SU-DHL-6 (cell line): ENCODE measurements around the gene PCDHGA3.
A peak's percentile ranks its signal among the peaks of the same experiment; 100 is the strongest.
"Not testable (repeated sequence)": the region's sequence is repeated elsewhere in the genome, so short reads cannot be mapped to it uniquely, and the experiment has no call there.

Source experiments
- H2AFZ ChIP-seq: fragments of 200-600 bp; sonication (generic); 2 replicates; pipeline ENCODE4 v1.6.1; 2014; ENCODE audit warnings: low read depth, mild to moderate bottlenecking, moderate library complexity, mixed read lengths, antibody characterized with exemption, low read length; ENCODE audit not compliant: severe bottlenecking
- H3F3A ChIP-seq: fragments of 200-600 bp; shearing (Covaris generic); 2 replicates; pipeline ENCODE4 v1.6.0; 2016; ENCODE audit warnings: antibody characterized with exemption, mild to moderate bottlenecking; ENCODE audit not compliant: insufficient read depth
- H3K27ac ChIP-seq: fragments of 200-600 bp; sonication (generic); 2 replicates; pipeline ENCODE4 v1.5.1; 2016; ENCODE audit warnings: low read depth, mild to moderate bottlenecking, low read length, moderate library complexity, mixed read lengths
- H3K27me3 ChIP-seq: fragments of 200-600 bp; sonication (generic), shearing (Covaris generic); 2 replicates; pipeline ENCODE4 v1.6.0; 2014; ENCODE audit warnings: mild to moderate bottlenecking, low read length
- H3K36me3 ChIP-seq: fragments of 200-600 bp; sonication (generic); 2 replicates; pipeline ENCODE4 v1.6.1; 2014; ENCODE audit warnings: mild to moderate bottlenecking, low read length, mixed read lengths
- H3K4me2 ChIP-seq: fragments of 300-600, 200-600 bp; shearing (Covaris generic), sonication (generic); 2 replicates; pipeline ENCODE4 v1.6.0; 2014; ENCODE audit warnings: low read length, low read depth, mild to moderate bottlenecking; ENCODE audit not compliant: poor library complexity, severe bottlenecking
- H3K4me3 ChIP-seq: fragments of 200-600 bp; sonication (generic); 2 replicates; pipeline ENCODE4 v1.5.1; 2014; ENCODE audit warnings: antibody characterized with exemption, low read length, mild to moderate bottlenecking, mixed read lengths; ENCODE audit not compliant: insufficient read depth, poor library complexity, severe bottlenecking
- H3K79me2 ChIP-seq: fragments of 200-600 bp; sonication (generic); 2 replicates; pipeline ENCODE4 v1.6.1; 2014; ENCODE audit warnings: mild to moderate bottlenecking, low read length, moderate library complexity; ENCODE audit not compliant: insufficient read depth
- H3K9ac ChIP-seq: fragments of 200-600 bp; sonication (generic); 2 replicates; pipeline ENCODE4 v1.7.0; 2014; ENCODE audit warnings: mild to moderate bottlenecking, low read length
- H3K9me2 ChIP-seq: fragments of 200-600 bp; sonication (generic); replicated peaks from 2 replicates; pipeline ENCODE4 v1.6.1; 2014; ENCODE audit warnings: low read length; ENCODE audit not compliant: insufficient read depth
- H3K9me3 ChIP-seq: fragments of 200-600 bp; sonication (generic); 2 replicates; pipeline ENCODE4 v1.6.1; 2014; ENCODE audit warnings: low read length, mixed read lengths; ENCODE audit not compliant: insufficient read depth
- H4K20me1 ChIP-seq: fragments of 200-600 bp; sonication (generic); 2 replicates; pipeline ENCODE4 v1.6.1; 2014; ENCODE audit warnings: low read depth, mild to moderate bottlenecking, antibody characterized with exemption, low read length, moderate library complexity, mixed read lengths
- CTCF ChIP-seq: fragments of 200-600 bp; sonication (generic); IDR thresholded peaks from one replicate; pipeline ENCODE4 v1.5.1; 2017; ENCODE audit warnings: antibody characterized with exemption, mild to moderate bottlenecking, low read length, moderate library complexity; ENCODE audit not compliant: insufficient read depth, poor library complexity, severe bottlenecking
- EZH2phosphoT487 ChIP-seq: fragments of 200-600 bp; sonication (generic), shearing (Covaris generic); conservative IDR thresholded peaks from 2 replicates; pipeline ENCODE4 v1.6.1; 2018; ENCODE audit warnings: mild to moderate bottlenecking, antibody characterized with exemption, low read length, moderate library complexity, mixed read lengths

Gene PCDHGA3

GRCh38 chr5:141383345-141383744, 39.7 kb downstream of the PCDHGA3 start:
- H3K27me3 ChIP-seq, result no peaks in the 10 kb centered on the region
- H2AFZ ChIP-seq, result peak overlapping the region; percentile 55
- TF ChIP-seq EZH2phosphoT487, result no peak
- H3K4me2 ChIP-seq, result peak overlapping the region; percentile 54
- no peaks in the 10 kb centered on the region for H3K79me2 ChIP-seq
- H3K9me2 ChIP-seq, result no peaks in the 10 kb centered on the region
- H4K20me1 ChIP-seq, result no peaks in the 10 kb centered on the region
- H3K4me3 ChIP-seq, result peak overlapping the region; percentile 55
- H3K27ac ChIP-seq, result peak overlapping the region; percentile 35; the same call in 1 of the 2 replicates
- peaks cover 18% of the 10 kb centered on the region; the same call in 1 of the 2 replicates for H3K9me3 ChIP-seq
- peaks cover 3% of the 10 kb centered on the region; the same call in 1 of the 2 replicates for H3K36me3 ChIP-seq
- peak overlapping the region; percentile 59 for H3K9ac ChIP-seq
- H3F3A ChIP-seq, result no peaks in the 10 kb centered on the region

- Histone ChIP-seq H3K9me2 (no peaks in the 10 kb centered on the region), H3K9ac (no peak overlapping the region), H3K27me3 (no peaks in the 10 kb centered on the region), H2AFZ (no peak overlapping the region), H3K4me2 (no peak overlapping the region), H3K4me3 (no peak overlapping the region), H3K27ac (no peak overlapping the region), H3K9me3 (peaks cover 18% of the 10 kb centered on the region; the same call in 1 of the 2 replicates), H3K36me3 (peaks cover 3% of the 10 kb centered on the region; the same call in 1 of the 2 replicates), H4K20me1 (no peaks in the 10 kb centered on the region), H3F3A (no peaks in the 10 kb centered on the region), H3K79me2 (no peaks in the 10 kb centered on the region)
- TF ChIP-seq EZH2phosphoT487 (no peak), CTCF (no peak)
Measured at GRCh38 chr5:141384471-141385267, 41.0 kb downstream of the PCDHGA3 start.

GRCh38 chr5:141387557-141388311, 44.1 kb downstream of the PCDHGA3 start, which contains the start of gene PCDHGB4:
Gene PCDHGB4 (plus strand): TSS chr5:141387698. CDS start chr5:141387885, 187 bp downstream.
- H3F3A ChIP-seq, H4K20me1 ChIP-seq, H3K27me3 ChIP-seq, H3K36me3 ChIP-seq, H3K9me2 ChIP-seq, H3K4me3 ChIP-seq, H3K9ac ChIP-seq, H2AFZ ChIP-seq, H3K79me2 ChIP-seq, H3K27ac ChIP-seq: not testable (repeated sequence)
- Histone ChIP-seq H3K9me3 (peaks cover 18% of the 10 kb centered on the region; the same call in 1 of the 2 replicates), H3K4me2 (peak within 1 kb of the TSS; percentile 13)

- Histone ChIP-seq H4K20me1 (no peaks in the 10 kb centered on the region), H2AFZ (no peak overlapping the region), H3K9me3 (peaks cover 18% of the 10 kb centered on the region; the same call in 1 of the 2 replicates), H3K9ac (no peak overlapping the region), H3K9me2 (no peaks in the 10 kb centered on the region), H3K4me3 (no peak overlapping the region), H3K4me2 (no peak overlapping the region), H3F3A (no peaks in the 10 kb centered on the region; the same call in 1 of the 2 replicates), H3K27me3 (no peaks in the 10 kb centered on the region), H3K79me2 (no peaks in the 10 kb centered on the region), H3K36me3 (0 out of 2 replicates have a peak, but pooled peaks cover 3% of the 10 kb centered on the region), H3K27ac (no peak overlapping the region)
- no peak for TF ChIP-seq CTCF
- no peak for TF ChIP-seq EZH2phosphoT487
Measured at GRCh38 chr5:141388661-141389060, 45.0 kb downstream of the PCDHGA3 start.
